Kidney (tissue), 14 donors: ENCODE results near the gene MTF1. TPM values are rescaled to one million over a fixed set of nuclear protein-coding genes. Genes with fewer than 3 reads are reported as not detected.
A peak's percentile ranks its signal among the peaks of the same experiment; 100 is the strongest.

Experiments used
- DNase-seq, 5 donors: peaks; one replicate each; pipeline ENCODE4 v3.0.0-alpha.2; 2013 to 2020
- FAIRE-seq: peaks from 2 replicates; lab custom pipeline; 2012; peaks lifted over from hg19 to GRCh38; lab: Jason Lieb, UNC
- H3K27ac ChIP-seq, 2 donors: one replicate each; pipeline ENCODE4 v1.7.0; 2013; ENCODE audit warnings: low read depth in 2 of 2, low read length in 2 of 2, inconsistent platforms in 1 of 2
- H3K27me3 ChIP-seq: one replicate; pipeline ENCODE4 v1.7.1; 2013; ENCODE audit warnings: low read length, inconsistent platforms; ENCODE audit not compliant: control insufficient read depth, insufficient read depth
- H3K36me3 ChIP-seq, 3 donors: one replicate each; pipeline versions ENCODE4 v1.7.0 to v1.7.1; 2013; ENCODE audit warnings: low read length in 3 of 3, control low read depth in 1 of 3, inconsistent platforms in 1 of 3; ENCODE audit not compliant: insufficient read depth in 3 of 3, control insufficient read depth in 2 of 3
- H3K4me1 ChIP-seq, 3 donors: one replicate each; pipeline versions ENCODE4 v1.7.0 to v1.7.1; 2013; ENCODE audit warnings: low read length in 3 of 3, inconsistent platforms in 1 of 3, low read depth in 1 of 3; ENCODE audit not compliant: control insufficient read depth in 2 of 3, insufficient read depth in 2 of 3
- H3K4me3 ChIP-seq, 3 donors: one replicate each; pipeline versions ENCODE4 v1.7.0 to v1.8.1; 2013; ENCODE audit warnings: low read length in 3 of 3, control low read depth in 1 of 3, inconsistent platforms in 1 of 3
- H3K9ac ChIP-seq, 3 donors: one replicate each; pipeline versions ENCODE4 v1.7.0 to v1.7.1; 2013; ENCODE audit warnings: low read length in 3 of 3, control low read depth in 1 of 3, inconsistent platforms in 1 of 3
- H3K9me3 ChIP-seq, 3 donors: one replicate each; pipeline versions ENCODE4 v1.7.0 to v1.7.1; 2013; ENCODE audit warnings: low read length in 3 of 3, control low read depth in 1 of 3, inconsistent platforms in 1 of 3; ENCODE audit not compliant: control insufficient read depth in 2 of 3, insufficient read depth in 1 of 3
- CTCF ChIP-seq: IDR thresholded peaks from 3 replicates; pipeline ENCODE4 v1.5.1; 2012; ENCODE audit warnings: mild to moderate bottlenecking, moderate library complexity, borderline replicate concordance; ENCODE audit not compliant: insufficient read depth; ENCODE audit errors: extremely low read depth
- intact Hi-C: fragments of 100-400 bp; cut with DNase I; formaldehyde crosslinking; loops from one replicate; pipeline ENCODE4 v1.11.1; 2022
- polyA plus RNA-seq: library from polyadenylated mRNA; stranded (reverse); fragments of 350-450 nt; fragmentation: Illumina TruSeq; extraction: RNeasy Lipid Tissue Mini Kit (QIAGEN cat#74804); gene quantifications from one replicate; pipeline ENCODE4 v1.2.3, GENCODE V29; 2014; ENCODE audit warnings: low read depth, low replicate concordance; ENCODE audit not compliant: insufficient read depth
- total RNA-seq: library from RNA; stranded (reverse); fragmentation: NEBNext Ultra II Directional; extraction: Animal tissue kit (Norgen Biotek cat#: 25700); gene quantifications from one replicate; pipeline ENCODE4 v1.2.1, GENCODE V29; 2021
- donor health status: control.
- donor health status: control.
- donor health status: control.
- donor health status: control.
- donor health status: control.
- donor health status: DM: yes; HTN: yes; CAD: no.
- donor health status: Normal renal cell carcinoma (clear cell type).

MTF1 gene
- total and polyA plus RNA-seq, 2 donors from 2014 or later: 2.2 to 26.7 TPM

GRCh38 chr1:37767488-37767887 is 91.9 kb downstream of the MTF1 start:
- Histone ChIP-seq H3K27me3 (peaks cover 20% of the 10 kb centered on the region), H3K9ac (no peak overlapping the region)
- DNase-seq: no peak

GRCh38 chr1:37765916-37766664 is 93.3 kb downstream of the MTF1 start:
- no peaks in the 10 kb centered on the region for H3K4me1 ChIP-seq
- FAIRE-seq (no peak), DNase-seq (peak in 1 of 5 donors; percentile 57)
- H3K4me3 ChIP-seq: no peak overlapping the region
- no peak overlapping the region for H3K9ac ChIP-seq
- H3K27ac ChIP-seq: no peak overlapping the region
- H3K36me3 ChIP-seq: no peaks in the 10 kb centered on the region
- no peaks in the 10 kb centered on the region for H3K9me3 ChIP-seq
- intact Hi-C loops: no loop called here
- H3K27me3 ChIP-seq: peaks cover 20% of the 10 kb centered on the region
- TF ChIP-seq CTCF: no peak

More at GRCh38 chr1:37767488-37767887, 91.9 kb downstream of the MTF1 start:
- Histone ChIP-seq H3K4me1 (no peaks in the 10 kb centered on the region), H3K4me3 (no peak overlapping the region), H3K36me3 (no peaks in the 10 kb centered on the region), H3K27ac (no peak overlapping the region), H3K9me3 (no peaks in the 10 kb centered on the region)
- no peak for FAIRE-seq
- TF ChIP-seq CTCF: no peak
- intact Hi-C loops: no loop called here

- TF ChIP-seq CTCF: no peak
- H3K36me3 ChIP-seq: no peaks in the 10 kb centered on the region
- H3K27ac ChIP-seq: no peak within 1 kb of the TSS
- peaks cover 20% of the 10 kb centered on the region for H3K27me3 ChIP-seq
- intact Hi-C loops: no loop called here
- H3K4me3 ChIP-seq: no peak within 1 kb of the TSS
- no peaks in the 10 kb centered on the region for H3K4me1 ChIP-seq
- DNase-seq (peak in 2 of 5 donors; percentile 60 to 61), FAIRE-seq (no peak)
- H3K9me3 ChIP-seq: no peaks in the 10 kb centered on the region
- no peak within 1 kb of the TSS for H3K9ac ChIP-seq
These were observed 94.4 kb downstream of the MTF1 start, which contains the start of gene EPHA10 for GRCh38 chr1:37764888-37765441. Gene EPHA10, minus strand, starts transcription at chr1:37765120. Its CDS starts 54 bp downstream, at chr1:37765066.
